HG03457 (cell line): Measurements from ENCODE around the gene TAL1.
"Not testable (repeated sequence)": the region's sequence is repeated elsewhere in the genome, so short reads cannot be mapped to it uniquely, and the experiment has no call there.

ENCODE experiments used
- ATAC-seq: cut with Tn5 transposase; IDR thresholded peaks from one replicate; pipeline ENCODE4 v1.9.1; 2021; ENCODE audit warnings: moderate number of reproducible peaks; ENCODE audit not compliant: unreplicated experiment

The TAL1 gene

DNA sequence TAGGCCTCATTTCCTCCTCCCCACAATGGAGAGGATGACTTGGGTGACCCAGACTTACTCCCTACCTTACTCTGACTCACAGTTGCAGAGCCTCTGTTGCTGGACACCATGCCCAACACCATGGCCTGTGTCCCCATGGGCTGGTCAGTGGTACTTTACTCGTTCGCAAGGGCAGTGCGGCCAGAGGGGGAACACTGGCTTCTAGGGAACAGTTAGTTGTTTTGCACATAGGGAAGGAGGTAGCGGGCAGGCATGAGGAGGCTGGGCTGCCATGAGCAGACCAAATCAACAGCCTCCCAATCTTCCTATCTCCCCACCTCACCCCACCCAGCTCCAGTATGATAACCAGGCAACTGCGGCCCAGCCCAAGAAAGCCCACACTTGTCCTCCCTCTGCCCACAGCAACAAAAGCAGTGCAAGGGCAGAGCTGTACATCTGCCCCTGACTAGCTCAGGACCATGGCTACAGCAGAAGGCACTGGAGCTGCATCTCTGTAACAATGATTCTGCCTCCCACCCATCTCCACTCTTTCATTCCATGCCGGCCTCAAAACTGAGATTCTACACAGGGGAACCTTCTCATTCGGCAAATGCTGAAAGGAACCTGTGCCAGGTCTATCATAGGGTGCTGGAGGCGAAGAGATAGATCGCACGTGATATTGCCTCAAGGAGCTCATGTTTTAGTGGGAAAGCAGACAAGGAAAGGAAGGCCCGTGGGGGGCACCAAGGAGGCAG is 18.6 kb downstream of the TAL1 start:
- no peak for ATAC-seq

DNA sequence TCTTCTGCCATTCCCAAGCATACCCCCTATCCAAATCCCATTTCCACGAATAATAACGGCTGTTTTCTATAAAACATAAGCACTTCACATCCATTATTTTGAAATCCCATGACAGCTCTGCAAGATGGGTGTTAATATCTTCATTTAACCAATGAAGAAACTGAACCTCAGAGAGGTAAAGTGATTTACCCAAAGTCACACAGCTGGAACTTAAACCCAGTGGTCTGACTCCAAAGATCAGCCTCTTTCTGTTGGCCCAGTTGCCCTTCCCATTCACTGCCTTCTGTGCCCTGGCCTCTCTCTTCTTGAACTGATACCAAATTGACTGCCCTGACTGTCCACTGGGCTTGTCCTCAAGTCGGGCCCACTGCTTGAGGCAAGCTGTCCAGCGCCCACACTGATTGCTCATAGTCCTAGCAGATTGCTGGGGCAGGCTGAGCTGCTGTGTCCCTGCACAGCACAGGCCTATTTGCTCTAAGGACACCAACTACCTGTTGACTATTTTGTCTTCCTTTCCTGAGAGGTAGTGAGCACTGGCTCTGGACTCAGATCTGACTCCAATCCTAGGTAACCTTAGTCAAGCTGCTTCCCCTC is 19.3 kb downstream of the TAL1 start:
- no peak for ATAC-seq

DNA sequence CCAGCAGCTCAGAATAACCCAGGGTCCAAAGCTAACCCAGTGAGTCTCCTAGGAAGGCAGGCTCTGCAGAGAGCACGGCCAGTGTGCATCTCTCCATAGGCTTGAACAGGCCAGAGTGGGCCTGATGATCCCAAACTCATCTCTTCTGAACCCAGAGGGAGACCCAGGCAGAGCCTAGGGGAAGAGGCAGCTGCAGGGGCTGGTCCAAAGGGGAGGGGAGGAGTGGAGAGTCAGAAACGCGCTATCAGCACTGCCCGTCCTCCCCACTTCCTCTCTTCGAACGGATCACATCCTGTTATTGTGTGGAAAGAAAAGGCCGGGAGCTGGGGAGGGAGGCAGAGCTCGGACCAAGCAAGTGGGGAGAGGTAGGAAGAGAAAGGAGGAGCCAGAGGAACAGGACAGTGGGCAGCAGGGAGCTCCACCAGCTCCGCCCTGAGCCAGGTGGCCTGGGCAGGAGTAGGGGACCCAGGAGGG is 20.2 kb downstream of the TAL1 start:
- ATAC-seq = no peak

DNA sequence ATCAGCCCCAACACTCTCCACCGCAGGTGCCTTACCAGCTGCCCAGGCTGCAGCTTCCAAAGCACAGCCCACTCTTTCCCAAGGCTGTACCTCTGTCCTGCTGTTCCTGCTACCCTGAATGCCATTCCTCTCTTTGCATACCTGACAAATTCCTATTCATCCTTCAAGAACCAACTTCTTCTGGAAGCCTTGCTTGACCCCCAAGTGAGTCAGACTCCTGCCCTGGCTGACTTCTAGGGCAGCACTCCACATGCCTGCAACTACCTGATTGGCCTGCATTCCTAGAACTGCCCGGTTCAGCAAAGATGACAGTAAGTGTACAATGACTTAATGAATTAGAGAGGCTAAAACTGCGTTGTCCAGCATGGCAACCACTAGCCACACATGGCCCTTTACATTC is 21.4 kb downstream of the TAL1 start:
- ATAC-seq = no peak

DNA sequence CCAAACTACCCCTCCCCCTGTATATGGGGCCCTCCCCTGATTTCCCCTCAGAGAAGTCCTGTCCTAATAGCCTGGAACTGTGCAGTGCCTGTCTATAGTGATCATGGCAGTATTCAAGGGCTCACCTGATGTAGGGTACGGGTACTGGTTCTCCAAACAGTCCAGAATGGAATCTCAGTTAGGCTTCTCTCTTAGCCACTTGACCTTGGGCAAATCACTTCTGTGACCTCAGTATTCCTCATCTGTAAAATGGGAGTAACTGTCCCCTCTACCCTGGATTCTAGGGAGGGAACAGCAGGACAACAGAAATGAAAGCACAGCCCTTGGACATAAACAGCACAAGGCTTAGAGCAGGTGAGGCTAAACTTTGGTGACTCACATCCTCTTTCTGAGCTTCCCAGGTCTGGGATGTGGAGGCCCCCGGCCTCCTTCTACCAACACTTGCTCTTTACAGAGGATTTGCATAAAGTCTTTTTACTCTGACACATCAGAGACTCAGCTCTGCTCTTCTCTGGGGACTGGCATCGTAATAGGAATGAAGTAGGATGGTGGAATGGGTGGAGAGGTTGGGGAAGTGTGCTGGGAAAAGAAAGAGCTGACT is 22.2 kb downstream of the TAL1 start:
- no peak for ATAC-seq

DNA sequence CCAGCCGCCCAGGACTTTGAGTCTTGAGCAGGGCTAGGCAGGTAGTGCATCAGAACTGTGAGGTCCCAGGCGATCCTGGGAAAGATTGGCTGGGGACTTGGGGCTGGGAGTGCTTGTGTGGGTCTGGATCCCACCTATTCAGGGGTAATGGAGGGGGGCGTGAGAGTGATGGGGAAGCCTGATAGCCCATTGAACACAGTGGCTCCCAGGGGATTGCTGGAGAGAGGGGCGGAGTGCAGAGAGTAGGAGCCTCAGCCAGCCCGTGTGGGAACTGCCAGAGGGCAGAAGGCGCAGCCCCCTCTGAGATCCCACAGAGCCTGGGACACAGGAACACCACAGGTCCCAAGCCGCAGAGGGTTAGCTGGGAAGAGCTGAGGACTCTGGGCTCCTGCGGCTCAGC is 22.9 kb downstream of the TAL1 start:
- ATAC-seq = no peak

DNA sequence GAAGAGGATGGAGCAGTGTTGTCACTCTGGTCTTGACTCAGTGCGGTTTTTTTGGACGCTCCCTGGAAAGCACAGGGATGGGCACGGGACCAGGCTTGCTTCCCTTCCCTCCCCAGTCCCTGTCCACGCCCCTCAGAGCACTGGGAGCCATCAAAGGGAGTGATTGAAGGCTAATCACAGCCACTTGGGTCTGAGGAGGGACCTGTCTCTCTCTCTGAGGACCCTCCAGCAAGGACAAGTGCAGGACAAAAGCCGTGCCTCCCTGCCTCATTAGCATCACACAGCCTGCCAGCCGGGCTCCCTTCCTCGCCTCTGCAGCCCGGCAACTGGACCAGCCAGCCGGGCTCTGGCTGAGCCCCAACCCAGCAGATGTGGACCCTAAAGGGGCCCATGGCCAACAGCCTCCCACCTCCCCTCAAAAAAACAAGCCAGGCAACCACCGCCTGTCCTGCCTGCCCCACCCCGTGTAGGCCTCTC is 23.6 kb downstream of the TAL1 start:
- no peak for ATAC-seq

DNA sequence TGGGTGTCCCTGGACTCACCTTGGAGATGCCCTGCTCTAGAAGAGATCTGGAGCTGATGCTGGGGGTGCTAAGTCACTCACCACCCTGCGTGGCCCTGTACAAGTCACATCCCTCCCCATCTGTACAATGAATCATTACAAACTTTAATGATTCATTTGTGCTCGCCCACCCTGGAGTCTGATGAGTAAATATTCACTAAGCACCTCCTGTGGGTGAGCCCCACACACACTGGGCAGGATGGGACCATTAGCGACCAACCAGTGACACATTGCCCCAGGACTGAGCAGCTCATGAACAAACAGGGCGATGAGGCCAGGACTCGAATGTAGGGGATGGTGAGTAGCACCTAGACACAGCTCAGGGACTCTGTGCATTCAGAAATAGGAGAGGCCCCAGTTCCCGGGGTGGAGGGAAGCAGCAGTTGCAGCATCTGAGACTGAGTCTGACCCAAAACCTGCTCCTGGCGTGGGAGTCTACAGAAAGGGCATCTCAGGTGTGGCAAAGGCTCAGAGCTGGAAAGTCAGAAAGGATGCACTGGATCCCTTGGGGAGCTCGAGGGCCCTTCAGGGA is 24.1 kb downstream of the TAL1 start:
- ATAC-seq = no peak

DNA sequence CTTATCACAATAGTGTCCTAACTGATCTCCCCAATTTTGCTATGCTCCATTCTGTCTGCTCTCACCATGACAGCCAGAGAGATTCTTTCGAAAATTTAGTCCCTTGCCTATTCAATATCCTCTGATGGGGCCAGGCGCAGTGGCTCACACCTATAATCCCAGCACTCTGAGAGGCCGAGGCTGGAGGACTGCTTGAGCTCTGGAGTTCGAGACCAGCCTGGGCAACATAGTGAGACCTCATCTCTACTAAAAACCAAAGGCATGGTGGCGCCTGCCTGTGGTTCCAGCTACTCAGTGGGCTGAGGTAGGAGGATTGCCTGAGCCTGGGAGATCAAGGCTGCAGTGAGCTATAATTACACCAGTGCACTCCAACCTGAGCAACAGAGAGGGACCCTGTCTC is 26.1 kb downstream of the TAL1 start:
- no peak for ATAC-seq

DNA sequence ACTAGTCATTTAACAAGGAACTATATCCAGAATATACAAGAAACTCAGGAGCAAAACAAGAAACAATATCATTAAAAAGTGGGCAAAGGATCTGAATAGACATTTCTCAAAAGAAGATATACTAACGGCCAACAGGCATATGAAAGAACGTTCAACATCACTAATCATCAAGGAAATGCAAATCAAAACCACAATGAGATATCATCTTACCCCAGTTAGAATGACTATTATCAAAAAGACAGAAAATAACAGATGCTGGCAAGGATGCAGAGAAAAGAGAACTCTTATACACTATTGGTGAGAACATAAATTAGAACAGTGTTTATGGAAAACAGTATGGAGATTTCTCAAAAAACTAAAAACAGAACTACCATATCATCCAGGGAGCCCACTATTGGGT is 28.5 kb downstream of the TAL1 start:
- not testable (repeated sequence) for ATAC-seq

DNA sequence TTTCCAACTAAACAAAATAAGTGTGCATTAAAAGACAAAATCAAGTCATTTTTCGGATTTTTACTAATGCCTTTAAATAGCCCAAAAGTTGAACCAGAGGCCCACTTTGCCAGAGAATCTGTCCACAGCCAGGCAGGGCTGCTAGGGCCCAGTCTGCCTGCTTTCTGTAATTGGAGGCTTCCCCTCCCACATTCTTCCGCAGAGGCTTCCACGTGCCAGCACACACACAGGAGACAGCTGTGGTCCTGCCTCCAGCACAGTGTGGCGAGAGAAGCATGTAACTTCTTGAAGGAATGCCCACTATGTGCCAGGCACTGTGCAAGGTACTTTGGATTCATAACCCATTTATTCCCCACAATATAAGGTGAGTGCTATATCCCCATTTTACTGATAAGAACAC is 30.8 kb downstream of the TAL1 start:
- ATAC-seq = no peak

DNA sequence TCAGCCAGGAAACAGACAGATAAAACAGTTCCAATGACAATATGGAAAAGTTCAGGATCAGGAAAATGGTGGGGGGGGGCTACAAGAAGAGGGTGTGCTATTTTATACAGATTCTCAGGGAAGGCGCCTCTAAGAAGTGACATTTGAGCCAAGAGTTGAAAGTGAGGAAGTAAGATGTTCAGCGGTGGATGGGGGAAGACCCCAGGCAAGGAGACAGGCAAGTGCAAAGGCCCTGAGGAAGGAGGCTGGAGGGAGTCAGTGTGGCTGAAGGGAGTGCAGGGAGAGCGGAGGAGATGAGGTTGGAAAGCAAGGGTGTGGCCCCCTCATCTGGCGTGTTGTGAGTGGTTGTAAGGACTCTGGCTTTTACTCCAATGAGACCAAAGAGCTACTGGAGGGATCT is 33.8 kb downstream of the TAL1 start:
- ATAC-seq = no peak

DNA sequence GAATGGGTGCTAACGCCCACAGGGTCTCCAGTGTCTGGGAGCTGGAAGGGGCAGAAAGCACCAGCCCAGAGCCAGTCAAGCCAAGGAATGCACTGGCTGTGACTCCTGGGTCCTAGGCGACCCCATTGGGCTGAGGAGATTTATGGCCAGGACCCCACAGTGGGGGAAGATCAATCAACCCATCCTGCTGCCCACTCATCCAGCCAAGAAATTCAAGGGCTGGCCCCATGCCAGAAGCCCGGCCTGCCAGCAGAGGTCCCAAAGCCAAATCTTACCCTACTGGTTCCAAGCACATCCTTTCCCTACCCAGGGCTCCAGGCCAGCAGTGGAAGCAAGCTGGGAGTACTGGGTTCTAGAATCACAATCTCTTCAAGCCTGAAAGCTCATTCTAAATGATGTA is 35.4 kb downstream of the TAL1 start:
- ATAC-seq = no peak

DNA sequence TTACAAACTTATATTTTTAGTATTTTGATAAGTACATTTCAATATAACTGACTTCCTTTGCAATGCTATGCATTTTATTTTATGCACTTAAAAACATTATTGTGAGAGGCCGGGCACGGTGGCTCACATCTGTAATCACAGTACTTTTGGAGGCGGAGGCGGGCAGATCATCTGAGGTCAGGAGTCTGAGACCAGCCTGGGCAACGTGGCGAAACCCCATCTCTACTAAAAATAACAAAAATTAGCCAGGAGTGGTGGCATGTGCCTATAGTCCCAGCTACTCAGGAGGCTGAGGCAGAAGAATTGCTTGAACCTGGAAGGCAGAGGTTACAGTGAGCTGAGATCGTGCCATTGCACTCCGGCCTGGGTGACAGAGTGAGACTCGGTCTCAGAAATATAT is 36.0 kb downstream of the TAL1 start:
- not testable (repeated sequence) for ATAC-seq

DNA sequence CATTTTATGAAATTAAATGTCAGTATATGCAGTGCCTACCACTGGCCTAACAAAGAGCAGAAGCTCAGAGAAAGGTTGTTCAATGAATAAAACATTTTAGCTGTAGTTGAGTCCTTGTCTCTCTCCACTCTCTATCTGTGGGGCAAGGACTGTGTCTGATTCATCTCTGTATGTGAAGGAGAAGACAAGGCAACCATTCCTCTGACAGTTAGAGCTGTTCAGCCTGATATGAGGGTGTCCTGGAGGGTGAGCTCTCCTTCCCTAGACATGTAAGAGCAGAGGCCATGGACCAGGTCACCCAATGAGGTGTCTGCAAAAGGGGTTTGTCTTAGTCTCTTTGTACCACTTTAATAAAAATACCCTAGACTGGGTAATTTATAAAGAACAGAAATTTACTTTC is 37.7 kb downstream of the TAL1 start:
- no peak for ATAC-seq

DNA sequence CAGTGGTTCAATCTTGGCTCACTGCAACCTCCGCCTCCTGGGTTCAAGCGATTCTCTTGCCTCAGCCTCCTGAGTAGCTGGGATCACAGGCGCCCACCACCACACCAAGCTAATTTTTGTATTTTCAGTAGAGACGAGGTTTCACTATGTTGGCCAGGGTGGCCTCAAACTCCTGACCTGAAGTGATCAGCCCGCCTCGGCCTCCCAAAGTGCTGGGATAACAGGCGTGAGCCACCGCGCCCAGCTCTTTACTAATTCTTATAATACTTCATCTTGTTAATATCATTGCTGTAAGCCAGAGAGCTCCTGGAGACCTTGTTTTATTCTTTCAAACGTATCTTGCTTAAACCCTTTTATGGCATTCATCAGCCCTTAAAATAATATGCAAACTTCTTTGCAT is 38.5 kb downstream of the TAL1 start:
- not testable (repeated sequence) for ATAC-seq

DNA sequence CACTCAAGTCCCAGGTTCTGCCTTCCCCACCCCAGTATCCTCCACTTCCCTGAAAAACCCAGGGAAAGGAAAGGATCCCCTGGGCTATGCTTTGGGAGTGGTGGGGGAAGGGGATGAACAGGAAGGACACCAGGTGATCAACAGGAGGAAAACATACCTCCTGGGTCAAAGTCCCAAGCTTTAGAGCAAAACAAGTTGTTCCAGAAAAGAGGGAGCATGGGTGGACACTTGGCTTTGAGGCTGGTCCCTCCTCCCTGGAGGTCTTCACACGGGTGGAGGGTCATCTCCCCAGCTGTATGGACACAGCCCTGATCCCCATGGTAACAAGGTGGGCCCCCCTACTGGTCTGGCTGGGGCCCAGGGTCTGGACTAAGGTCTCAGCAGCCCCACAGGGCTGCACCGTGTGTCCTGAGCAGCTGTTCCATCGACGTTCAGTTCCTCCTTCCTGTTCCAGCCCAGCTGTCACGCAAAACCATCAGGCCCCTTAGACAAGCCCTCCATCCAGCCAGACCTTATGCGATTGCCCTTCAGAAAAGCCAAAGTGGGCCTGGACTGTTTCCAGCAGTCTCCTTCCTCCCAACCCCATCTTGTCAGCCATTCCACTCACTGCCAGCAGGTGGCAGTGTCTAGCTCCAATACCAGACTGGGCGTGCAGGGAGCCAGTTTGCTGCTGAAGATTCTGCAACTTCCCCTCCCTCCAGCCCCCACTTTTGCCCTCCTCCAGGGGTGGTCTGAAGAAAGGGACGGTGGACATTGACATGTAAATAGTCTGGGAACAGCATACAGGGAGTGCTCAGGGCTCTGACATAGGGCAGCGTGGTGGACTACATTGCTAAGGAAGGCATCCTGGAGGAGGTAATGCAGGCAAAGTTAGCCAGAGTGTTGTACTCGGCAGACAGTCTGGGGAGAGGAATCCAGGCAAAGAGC is 39.3 kb downstream of the TAL1 start:
- no peak for ATAC-seq

DNA sequence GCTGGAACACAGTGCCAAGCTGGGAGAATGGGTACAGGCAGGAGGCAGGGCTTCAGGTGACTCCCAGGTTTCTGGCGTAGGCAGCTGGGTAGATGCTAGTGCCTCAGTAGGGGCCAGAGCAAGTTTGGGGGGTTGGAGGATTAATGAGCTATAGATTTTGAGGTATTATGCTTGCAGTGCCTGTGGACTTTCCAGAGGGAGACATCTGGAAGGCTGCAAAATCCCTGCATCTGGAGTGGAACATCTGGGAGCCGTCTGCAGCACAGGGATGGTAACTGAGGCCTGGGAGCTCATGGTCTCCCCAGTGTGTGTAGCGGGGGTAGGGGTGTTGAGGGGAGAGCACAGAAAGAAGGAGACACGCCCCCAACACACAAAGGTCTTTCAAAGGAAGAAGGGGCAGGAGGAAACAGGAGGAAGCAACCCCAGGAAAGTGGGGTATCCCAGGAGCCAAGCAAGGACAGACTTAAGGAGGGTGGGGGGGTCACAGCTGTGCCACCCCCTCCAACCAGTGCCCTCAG is 40.0 kb downstream of the TAL1 start:
- no peak for ATAC-seq

DNA sequence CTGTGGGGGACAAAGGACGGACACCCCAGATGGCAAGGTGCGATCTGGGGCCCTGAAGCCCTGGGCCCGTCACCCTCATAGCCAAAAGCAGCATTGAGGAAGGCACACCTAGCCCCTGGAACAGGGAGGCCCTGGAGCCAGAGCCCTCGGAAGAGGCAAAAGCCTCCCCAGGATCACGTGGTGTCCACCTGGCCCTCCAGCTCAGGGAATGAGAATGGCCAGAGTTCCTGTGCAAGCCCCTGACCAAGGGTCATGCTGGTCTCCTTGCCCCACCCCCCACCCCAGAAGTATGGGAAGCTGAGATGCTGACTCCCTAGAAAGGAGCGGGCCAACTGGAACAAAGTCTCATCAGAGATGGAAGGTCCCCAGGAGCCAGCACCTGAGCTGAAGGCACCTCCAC is 41.2 kb downstream of the TAL1 start:
- no peak for ATAC-seq

DNA sequence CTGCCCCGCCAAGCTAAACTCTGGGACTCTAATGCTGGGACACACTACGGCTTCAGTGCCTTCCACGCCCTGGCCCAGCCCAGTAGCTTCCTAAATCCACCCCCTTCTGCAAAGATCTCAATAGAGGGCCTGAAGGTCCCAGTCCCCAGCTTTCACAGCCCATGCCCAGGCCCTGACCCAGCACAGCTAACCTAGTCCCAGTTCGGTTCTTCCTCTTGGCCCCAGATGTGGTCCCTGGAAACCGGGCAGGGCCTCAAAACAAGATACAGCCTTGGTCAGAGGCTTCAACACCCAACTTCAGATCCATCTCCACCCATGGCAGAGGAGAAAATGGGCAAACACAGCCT is 41.5 kb downstream of the TAL1 start:
- ATAC-seq = no peak
